ENCODE data around the gene SLC7A7.
"Not testable (repeated sequence)": the region's sequence is repeated elsewhere in the genome, so short reads cannot be mapped to it uniquely, and the experiment has no call there.

SLC7A7 gene

GRCh38 chr14:22814941-22815713, at the start of gene SLC7A7:
Gene SLC7A7 (minus strand): TSS chr14:22815435. CDS start chr14:22813398, 2,037 bp downstream.
- no peak for DNase-seq (ENCODE audit: low read depth)

DNA sequence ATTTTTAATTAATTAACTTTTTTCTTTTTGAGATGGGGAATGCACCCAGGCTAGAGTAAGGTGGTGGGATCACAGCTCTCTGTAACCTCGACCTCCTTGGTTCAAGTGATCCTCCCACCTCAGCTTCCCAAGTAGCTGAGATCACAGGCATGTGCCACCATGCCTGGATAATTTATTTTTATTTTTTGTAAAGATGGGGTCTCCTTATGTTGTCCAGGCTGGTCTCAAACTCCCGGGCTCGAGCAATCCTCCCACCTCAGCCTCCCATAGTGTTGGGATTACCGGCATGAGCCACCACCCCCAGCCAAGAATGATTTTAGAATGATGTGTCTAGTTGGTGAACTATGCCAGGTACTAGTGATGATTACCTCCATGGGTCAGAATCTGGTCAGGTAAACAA, 49.7 kb upstream of the SLC7A7 start:
- no peak for DNase-seq (ENCODE audit: low read depth)

DNA sequence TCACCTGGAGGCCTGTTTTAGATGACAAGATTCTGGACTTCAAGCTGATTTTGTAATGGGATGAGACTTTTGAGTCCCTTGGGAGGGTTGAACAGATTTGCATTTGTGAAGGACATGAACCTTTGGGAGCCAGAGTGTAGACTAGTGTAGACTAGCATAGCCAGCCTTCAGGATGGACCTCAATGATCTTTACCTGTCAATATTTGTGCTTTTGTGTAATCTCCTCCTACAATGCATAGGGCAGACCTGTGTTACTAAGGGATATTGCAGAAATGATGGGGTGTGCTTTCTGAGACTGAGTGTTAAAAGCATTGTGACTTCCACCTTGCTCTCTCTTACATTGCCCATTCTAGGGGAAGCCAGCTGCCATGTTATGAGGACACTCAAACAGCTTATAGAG, 46.4 kb upstream of the SLC7A7 start:
- DNase-seq (ENCODE audit: low read depth) = no peak

DNA sequence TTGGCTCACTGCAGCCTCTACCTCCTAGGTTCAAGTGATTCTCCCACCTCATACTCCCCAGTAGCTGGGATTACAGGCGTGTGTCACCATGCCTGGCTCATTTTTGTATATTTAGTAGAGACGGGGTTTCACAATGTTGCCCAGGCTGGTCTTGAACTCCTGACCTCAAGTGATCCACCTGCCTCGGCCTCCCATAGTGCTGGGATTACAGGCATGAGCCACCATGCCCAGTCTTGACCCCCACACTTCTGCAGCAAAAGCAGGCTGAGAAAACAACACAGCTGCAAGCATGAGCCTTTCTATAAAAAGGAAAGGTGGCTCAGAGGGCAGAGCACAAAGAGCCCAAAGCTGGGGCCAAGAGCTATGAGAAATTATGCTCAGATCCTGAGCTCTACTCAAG, 45.1 kb upstream of the SLC7A7 start:
- DNase-seq (ENCODE audit: low read depth) = not testable (repeated sequence)

GRCh38 chr14:22856428-22856827, 41.2 kb upstream of the SLC7A7 start:
- DNase-seq (ENCODE audit: low read depth) = no peak

GRCh38 chr14:22854963-22855724, 39.9 kb upstream of the SLC7A7 start:
- no peak for DNase-seq (ENCODE audit: low read depth)

GRCh38 chr14:22854296-22854695, 39.1 kb upstream of the SLC7A7 start:
- not testable (repeated sequence) for DNase-seq (ENCODE audit: low read depth)

DNA sequence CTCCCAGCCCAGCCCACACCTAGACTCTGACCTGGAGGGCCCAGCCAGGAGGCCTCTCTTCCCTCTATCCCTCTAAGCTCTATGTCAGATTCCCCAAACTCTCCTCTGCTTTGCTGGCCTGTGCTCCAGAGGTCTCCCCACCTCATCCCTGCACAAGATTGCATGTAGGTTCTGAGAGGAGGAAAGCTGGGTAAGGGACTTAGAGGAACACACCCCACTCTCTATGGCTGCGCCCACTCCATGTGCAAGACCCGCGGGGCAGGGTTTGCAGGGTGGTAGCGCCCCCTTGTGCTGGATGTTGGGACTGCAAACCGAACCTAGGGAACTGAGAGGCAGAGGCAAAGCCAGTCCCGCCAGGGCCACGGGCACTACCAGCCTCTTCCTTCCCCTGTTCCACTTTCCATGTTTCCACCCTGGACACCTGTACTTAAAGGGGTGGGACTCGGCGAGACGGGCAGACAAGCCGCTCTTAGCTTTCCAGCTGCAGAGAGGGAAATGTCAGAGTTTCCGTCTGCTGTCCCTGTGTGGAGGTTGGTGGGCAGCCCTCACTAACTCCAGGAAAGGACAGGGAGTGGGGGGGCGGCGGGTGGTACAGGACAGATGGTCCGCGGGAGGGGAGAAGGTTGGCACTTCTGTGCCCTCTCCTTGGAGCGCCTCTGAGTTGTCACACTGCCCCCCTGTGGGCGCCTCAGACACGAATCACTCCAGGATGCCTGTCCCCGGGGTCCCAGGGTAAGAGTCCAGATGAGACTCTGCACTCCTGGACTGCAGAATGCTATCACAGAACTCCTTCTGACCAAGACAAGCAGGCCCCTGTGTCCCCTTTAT, 37.9 kb upstream of the SLC7A7 start:
- peak; percentile 80 for DNase-seq (ENCODE audit: low read depth)

DNA sequence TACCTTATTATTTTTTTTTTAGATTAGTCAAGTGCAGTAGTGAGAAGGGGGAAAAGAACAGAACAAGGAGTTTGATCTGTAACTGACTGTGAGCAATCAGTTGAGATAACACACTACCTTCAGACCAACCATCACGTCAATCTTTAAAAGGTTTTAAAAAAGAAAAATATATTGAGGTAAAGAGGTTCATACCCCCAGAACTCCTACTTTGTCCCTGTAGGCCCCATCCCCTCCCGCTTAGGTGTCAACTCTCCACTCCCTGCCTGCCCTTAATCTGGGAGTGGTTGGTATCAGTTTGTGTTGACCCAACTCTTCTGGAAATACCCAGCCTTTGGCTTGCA, 37.3 kb upstream of the SLC7A7 start:
- no peak for DNase-seq (ENCODE audit: low read depth)

DNA sequence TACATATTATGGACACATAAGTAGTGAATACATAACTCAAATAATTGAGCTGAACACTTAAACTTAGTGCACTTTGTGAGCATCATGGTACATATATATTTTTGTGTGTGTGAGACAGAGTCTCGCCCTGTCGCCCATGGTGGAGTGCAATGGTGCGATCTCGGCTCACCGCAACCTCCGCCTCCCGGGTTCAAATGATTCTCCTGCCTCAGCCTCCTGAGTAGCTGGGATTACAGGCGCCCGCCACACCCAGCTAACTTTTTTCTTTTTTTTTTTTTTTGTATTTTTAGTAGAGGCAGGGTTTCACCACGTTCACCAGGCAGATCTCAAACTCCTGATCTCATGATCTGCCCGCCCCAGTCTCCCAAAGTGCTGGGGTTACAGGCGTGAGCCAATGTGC, 36.9 kb upstream of the SLC7A7 start:
- DNase-seq (ENCODE audit: low read depth) = not testable (repeated sequence)

GRCh38 chr14:22850944-22851764, 35.9 kb upstream of the SLC7A7 start:
- DNase-seq (ENCODE audit: low read depth) = peak; percentile 98

DNA sequence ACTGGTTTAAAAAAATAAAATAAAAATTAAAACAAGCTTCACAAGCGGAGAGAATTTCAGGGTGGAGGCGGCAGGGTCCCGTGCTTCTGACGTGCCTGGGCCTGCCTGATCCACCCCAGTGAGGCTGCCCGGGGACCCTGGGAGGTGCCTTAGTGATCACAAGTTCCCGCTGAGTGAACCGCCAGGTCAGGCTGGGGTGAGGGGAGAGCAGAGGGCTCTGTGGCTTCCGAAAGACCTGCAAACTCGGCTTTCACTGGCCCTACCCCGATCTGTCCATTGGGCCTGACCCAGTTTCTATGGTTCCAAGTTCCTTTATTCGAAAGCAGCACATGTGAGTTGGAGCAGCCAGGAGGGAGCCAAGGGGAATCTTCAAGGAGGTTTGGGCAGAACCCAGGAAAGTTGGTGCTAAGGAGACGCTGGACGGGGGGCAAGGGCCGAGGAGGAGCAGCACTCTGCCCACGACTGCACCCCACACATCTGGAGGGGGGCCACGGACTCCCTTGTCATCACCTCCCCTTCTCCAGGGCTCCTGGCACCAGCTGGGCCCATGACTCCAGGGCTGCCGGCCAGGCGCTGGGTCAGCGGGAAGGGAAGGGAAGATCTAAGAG, 34.1 kb upstream of the SLC7A7 start:
- peak; percentile 59 for DNase-seq (ENCODE audit: low read depth)

DNA sequence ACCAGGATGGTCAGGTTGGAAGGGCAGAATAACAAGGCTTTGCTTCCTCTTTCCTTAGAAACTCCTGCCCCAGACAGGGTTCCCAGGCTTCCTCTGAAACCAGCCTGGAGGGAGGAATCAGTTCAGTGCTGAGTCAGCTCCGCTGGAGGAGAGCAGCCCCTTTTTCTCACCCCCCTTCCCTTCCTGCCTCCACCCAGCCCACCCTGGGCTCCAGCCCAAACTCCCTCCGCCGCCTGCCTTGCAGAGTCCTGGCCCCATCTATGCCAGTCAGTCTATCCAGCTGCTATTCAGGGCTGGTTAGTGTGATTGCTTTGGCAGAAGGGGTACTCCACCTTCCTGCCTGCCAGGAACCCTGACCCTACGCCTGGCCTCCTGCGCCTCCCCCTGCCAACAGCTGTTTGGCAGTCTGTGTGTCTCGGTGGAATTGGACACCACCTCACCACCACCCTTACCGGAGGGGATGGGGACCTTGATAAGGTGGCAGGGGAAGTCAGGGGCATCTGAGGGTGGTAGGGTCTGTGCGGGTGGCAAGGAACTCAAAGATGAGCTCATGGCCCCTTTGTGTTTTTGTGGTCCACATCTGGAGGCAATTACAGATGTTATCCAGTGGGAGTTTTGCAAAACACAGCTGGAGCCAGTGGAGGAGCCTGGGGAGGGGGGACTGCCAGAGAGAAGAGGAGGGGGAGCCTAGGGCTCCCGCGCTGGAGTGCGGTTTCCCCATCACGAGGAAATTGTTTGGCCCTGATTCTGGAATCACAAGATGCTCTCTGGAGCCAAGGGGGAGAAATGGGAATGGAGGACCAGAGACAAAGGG, 33.3 kb upstream of the SLC7A7 start:
- peak; percentile 77 for DNase-seq (ENCODE audit: low read depth)

GRCh38 chr14:22847661-22848341, 32.6 kb upstream of the SLC7A7 start:
- peak; percentile 81 for DNase-seq (ENCODE audit: low read depth)

- no peak for DNase-seq (ENCODE audit: low read depth)
Observed at GRCh38 chr14:22846811-22847307, 31.6 kb upstream of the SLC7A7 start.

DNA sequence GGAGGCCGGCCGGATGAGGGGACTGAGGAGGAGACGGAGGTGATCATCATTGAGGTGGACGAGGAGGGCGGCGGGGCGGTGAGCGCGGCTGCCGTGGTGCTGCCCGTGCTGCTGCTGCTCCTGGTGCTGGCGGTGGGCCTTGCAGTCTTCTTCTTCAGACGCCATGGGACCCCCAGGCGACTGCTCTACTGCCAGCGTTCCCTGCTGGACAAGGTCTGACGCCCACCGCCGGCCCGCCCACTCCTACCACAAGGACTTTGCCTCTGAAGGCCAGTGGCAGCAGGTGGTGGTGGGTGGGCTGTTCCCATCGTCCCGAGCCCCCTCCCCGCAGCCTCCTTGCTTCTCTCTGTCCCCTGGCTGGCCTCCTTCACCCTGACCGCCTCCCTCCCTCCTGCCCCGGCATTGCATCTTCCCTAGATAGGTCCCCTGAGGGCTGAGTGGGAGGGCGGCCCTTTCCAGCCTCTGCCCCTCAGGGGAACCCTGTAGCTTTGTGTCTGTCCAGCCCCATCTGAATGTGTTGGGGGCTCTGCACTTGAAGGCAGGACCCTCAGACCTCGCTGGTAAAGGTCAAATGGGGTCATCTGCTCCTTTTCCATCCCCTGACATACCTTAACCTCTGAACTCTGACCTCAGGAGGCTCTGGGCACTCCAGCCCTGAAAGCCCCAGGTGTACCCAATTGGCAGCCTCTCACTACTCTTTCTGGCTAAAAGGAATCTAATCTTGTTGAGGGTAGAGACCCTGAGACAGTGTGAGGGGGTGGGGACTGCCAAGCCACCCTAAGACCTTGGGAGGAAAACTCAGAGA, 30.8 kb upstream of the SLC7A7 start:
- no peak for DNase-seq (ENCODE audit: low read depth)

DNA sequence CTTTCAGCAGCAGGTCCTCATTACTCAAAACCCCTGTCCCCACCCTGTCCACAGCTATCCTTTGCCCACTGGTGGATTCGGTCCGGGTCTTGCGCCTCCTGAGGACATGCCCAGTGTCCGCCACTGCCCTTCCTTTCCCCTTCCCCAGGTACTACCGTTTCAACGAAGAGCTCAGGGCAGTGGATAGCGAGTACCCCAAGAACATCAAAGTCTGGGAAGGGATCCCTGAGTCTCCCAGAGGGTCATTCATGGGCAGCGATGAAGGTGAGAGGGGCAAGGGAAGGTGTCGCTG, 29.8 kb upstream of the SLC7A7 start:
- DNase-seq (ENCODE audit: low read depth) = no peak

DNA sequence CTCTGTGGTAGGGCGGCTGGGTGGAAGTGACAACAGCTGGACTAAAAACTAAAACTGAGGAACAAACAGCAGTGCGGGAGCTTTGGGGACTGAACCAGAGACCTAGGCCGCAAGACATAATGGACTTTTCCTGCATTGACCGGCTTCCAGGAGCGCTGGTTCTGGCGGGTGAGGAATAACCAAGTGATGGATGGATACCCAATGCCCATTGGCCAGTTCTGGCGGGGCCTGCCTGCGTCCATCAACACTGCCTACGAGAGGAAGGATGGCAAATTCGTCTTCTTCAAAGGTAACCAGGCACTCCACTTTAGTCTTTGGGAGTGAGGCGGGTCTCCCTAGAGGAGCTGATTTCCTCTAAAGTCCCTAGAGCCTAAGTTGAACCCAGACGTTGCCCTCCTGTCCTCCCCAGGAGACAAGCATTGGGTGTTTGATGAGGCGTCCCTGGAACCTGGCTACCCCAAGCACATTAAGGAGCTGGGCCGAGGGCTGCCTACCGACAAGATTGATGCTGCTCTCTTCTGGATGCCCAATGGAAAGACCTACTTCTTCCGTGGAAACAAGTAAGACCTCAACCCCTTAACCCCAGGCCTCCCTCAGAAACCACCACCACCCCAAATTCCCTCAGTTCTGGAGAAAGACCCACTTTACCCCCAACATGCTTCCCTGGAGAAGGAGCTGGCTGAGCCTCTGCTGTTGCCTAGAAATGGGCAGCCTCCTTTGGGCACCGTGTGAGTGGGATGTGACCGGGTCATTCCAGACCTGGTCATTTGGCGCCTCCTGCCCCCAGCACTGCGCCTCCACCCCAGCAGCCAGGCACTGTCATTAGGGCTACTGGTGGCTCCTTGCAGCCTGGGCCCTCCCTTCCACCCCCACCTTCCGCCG, 29.2 kb upstream of the SLC7A7 start:
- no peak for DNase-seq (ENCODE audit: low read depth)
